MG63 (cell line): ENCODE measurements around the gene OR2F1. TPM values are rescaled to one million over a fixed set of nuclear protein-coding genes. Genes with fewer than 3 reads are reported as not detected.

Experiments
- DNase-seq: peaks from one replicate; pipeline ENCODE4 v3.0.0-alpha.2; 2020
- H3K27me3 ChIP-seq: fragments of 250-450 bp; sonication (Bioruptor Pico); 2 replicates; pipeline ENCODE4 v1.5.1; 2020; ENCODE audit warnings: mild to moderate bottlenecking, moderate library complexity
- H3K36me3 ChIP-seq: fragments of 250-450 bp; sonication (Bioruptor Pico); 2 replicates; pipeline ENCODE4 v1.5.1; 2020; ENCODE audit warnings: mild to moderate bottlenecking, moderate library complexity
- H3K4me3 ChIP-seq: fragments of 250-450 bp; sonication (Bioruptor Pico); 2 replicates; pipeline ENCODE4 v1.5.1; 2020; ENCODE audit warnings: mild to moderate bottlenecking, moderate library complexity
- H3K9me3 ChIP-seq: fragments of 250-450 bp; sonication (Bioruptor Pico); 2 replicates; pipeline ENCODE4 v1.5.1; 2020; ENCODE audit warnings: mild to moderate bottlenecking, moderate library complexity
- total RNA-seq: library from RNA; depleted of rRNA; stranded (reverse); fragments of >200 nt; shearing (Covaris generic); gene quantifications from 2 replicates; pipeline ENCODE4 v1.2.3, GENCODE V29; 2014; ENCODE audit warnings: low replicate concordance

Gene OR2F1
- total RNA-seq, 1 experiment from 2014 or later = 0.49 TPM

DNA sequence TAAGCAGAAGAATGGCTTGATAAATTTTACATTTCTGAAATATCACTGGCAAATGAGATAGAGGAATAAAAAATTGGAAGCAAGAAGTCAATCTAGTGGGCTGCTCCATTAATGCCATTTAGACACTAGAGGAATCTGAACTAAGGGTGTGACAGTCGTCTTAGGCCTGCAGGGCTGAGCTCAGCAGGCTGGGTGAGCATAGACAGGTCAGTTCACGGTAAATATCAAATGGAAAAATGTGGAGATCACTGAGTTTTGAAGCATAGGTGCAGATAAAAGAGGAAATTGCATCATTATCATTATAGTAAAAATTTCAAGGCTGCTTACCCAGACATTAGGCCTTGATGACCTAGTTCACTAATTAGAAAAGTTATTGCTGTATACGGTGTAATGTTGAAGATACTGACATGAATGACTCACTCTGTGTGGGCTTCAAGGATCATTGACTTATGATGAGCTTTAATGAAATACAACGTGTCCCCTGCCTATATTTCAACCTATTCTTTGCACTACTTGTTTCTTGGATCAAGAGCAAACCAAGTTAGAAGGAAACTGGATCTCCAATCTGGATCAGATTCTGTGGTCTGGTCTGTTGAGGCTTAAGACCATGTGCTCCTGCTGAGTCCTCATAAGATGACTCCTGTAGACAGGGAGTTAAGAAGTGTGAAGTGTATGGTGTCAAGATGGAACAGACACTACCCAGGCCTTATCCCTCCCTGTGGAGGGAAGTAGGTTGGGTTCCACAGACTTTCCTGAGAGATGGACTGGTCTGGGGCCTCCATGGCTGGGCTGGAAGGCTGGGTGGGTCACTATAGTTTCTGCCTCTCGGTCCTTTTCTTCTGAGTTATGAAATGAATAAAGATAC lies 16.0 kb upstream of the OR2F1 start:
- H3K4me3 ChIP-seq = no peak overlapping the region
- no peak for DNase-seq
- H3K27me3 ChIP-seq = no peaks in the 10 kb centered on the region
- no peaks in the 10 kb centered on the region for H3K9me3 ChIP-seq
- no peaks in the 10 kb centered on the region for H3K36me3 ChIP-seq

GRCh38 chr7:143945423-143945822 lies 9.2 kb upstream of the OR2F1 start:
- no peak for DNase-seq
- Histone ChIP-seq H3K9me3 (peaks cover 14% of the 10 kb centered on the region; the same call in 1 of the 2 replicates), H3K4me3 (no peak overlapping the region), H3K36me3 (no peaks in the 10 kb centered on the region), H3K27me3 (no peaks in the 10 kb centered on the region)

DNA sequence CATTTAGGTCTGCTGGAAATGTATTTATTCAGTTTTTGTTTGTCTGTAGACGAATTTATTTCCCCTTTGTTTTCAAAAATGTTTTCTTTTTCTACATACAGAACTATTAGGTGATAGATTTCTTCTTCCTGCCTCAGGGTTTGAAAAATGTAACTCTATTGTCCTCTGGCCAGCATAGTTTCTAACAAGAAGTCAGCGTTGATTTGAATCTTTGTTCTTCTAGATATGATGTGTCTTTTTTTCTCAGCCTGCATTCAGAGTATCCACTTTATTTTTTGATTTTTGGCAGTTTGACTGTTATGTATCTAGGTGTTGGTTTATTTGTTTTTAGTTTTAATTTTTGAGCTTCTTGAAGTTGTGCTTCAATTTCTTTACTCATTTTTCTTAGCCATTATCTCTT lies 7.5 kb upstream of the OR2F1 start:
- DNase-seq = no peak
- H3K27me3 ChIP-seq = no peaks in the 10 kb centered on the region
- peaks cover 14% of the 10 kb centered on the region; the same call in 1 of the 2 replicates for H3K9me3 ChIP-seq
- H3K4me3 ChIP-seq = no peak overlapping the region
- H3K36me3 ChIP-seq = no peaks in the 10 kb centered on the region

DNA sequence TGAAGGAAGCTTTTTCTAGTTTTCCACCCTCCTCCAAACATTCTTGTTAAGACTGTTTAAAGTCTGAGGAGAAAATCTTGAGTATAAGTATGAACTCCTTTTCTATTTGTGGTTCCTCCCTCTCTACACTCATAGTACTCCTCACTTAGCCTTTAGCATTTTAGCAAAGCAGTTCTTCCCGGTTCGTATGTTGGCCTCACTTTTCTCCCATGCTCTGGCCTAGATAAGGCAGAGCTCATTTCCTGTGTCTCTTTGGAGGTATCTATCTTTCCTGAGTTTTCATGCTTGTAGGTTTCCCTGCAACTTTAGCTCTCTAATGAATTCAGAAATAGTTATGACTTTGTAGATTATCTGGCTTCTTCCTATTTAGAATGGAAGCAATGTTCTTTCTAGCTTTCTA lies 5.9 kb upstream of the OR2F1 start:
- Histone ChIP-seq H3K36me3 (no peaks in the 10 kb centered on the region), H3K9me3 (peaks cover 14% of the 10 kb centered on the region; the same call in 1 of the 2 replicates), H3K4me3 (no peak overlapping the region), H3K27me3 (no peaks in the 10 kb centered on the region)
- DNase-seq = no peak

GRCh38 chr7:143953421-143953820 lies 1.2 kb upstream of the OR2F1 start:
- peak; percentile 9 for DNase-seq

DNA sequence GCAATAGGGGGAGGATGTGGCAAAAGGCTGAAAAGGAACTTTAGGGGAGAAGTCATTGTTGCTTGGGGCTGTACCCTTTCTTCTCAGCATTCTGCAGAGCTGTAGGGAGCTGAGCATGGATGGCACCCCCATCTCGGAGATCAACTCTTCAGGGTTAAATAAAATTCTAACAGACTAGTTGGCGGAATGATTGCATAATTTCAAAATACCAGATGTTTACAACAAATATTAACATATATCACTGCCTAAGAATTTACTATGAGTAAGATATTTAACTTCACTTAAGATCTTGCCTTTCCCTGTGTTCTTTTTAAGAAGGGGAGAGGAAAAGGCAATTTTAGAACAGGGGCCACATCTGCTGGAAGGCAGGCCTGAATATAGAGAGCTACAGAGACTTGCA lies 509 bp upstream of the OR2F1 start:
- no peaks in the 10 kb centered on the region for H3K36me3 ChIP-seq
- DNase-seq = peak; percentile 13
- no peaks in the 10 kb centered on the region for H3K27me3 ChIP-seq
- no peak overlapping the region for H3K4me3 ChIP-seq
- H3K9me3 ChIP-seq = no peaks in the 10 kb centered on the region

More at GRCh38 chr7:143953421-143953820, 1.2 kb upstream of the OR2F1 start:
- H3K9me3 ChIP-seq = 0 out of 2 replicates have a peak, but pooled peaks cover 2% of the 10 kb centered on the region
- no peaks in the 10 kb centered on the region for H3K27me3 ChIP-seq
- no peaks in the 10 kb centered on the region for H3K36me3 ChIP-seq
- H3K4me3 ChIP-seq = no peak overlapping the region

DNA sequence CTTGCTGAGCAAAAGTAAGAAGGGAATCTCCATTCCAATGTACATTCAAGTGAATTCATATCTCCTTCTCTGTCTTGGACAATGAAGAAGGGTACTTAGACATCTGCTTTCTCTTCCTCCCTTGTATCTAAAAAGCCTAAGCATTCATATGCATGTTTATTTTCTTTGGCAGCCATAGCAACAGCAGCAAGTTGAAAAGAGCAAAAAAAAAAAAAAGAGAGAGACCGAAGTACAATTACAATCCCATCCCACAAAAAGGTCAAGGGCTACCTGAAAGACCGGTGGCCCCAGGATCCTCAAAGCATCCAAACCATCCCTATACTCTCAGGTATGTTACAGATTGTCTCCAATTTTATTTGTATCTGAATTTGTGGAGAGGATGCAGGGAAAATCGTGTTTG lies 4.1 kb downstream of the OR2F1 start:
- DNase-seq = no peak

DNA sequence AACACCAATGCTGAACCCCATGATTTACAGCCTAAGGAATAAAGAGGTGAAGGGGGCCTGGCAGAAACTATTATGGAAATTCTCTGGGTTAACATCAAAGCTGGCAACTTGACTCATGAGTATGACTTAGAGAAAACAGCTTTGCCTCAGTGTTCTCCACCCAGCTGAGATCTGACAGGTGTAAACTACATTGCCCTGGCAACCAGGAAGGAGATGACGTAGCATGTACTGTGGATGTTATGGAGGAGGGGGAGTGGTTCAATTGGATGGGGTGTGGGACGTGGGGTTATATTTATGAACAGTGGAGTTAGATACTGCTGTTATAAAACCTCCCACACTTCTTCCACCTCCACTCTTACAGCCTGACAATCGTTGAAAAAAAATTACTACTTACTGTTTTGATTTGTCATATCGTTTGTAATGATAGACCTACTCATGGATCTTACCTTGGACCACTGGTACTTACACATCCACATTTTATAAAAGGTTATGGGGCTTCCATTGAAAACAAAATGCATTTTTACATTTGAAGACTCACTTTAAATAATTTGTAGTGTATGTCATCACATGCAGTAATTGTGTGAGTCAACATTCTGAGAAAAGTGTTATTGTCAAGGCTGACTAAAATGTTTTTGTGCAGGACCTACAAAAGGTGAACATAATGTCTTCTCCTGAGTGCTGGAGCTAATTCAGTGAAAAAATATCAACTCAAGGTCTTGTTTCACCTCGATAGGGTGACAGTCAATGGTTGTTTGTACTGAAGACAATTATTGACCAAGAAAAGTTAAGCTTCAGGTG lies 6.4 kb downstream of the OR2F1 start:
- Histone ChIP-seq H3K27me3 (no peaks in the 10 kb centered on the region), H3K4me3 (no peak overlapping the region), H3K36me3 (no peaks in the 10 kb centered on the region), H3K9me3 (no peaks in the 10 kb centered on the region)
- DNase-seq = no peak

More for the DNA sequence above, 4.1 kb downstream of the OR2F1 start:
- Histone ChIP-seq H3K36me3 (no peaks in the 10 kb centered on the region), H3K9me3 (no peaks in the 10 kb centered on the region), H3K27me3 (no peaks in the 10 kb centered on the region), H3K4me3 (no peak overlapping the region)

- Histone ChIP-seq H3K4me3 (no peak overlapping the region), H3K27me3 (no peaks in the 10 kb centered on the region), H3K9me3 (no peaks in the 10 kb centered on the region), H3K36me3 (no peaks in the 10 kb centered on the region)
- no peak for DNase-seq
Observed at GRCh38 chr7:143965280-143965679, 10.6 kb downstream of the OR2F1 start.

DNA sequence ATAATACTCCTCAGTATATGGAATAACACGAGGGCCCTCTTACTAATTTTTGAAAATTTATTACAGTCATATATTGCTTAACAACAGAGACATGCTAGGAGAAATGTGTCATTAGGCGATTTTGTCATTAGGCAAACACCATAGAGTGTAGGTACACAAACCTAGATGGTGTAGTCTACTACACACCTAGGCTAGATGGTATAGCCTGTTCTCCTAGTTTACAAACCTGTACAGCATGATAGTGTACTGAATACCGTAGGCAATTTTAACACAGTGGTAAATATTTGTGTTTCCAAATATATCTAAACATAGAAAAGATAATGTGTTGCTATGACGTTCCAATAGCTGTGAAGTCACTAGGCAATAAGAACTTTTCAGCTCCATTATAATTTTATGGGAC lies 12.8 kb downstream of the OR2F1 start:
- Histone ChIP-seq H3K9me3 (peaks cover 2% of the 10 kb centered on the region; the same call in 1 of the 2 replicates), H3K36me3 (no peaks in the 10 kb centered on the region), H3K4me3 (no peak overlapping the region), H3K27me3 (no peaks in the 10 kb centered on the region)
- DNase-seq = no peak

DNA sequence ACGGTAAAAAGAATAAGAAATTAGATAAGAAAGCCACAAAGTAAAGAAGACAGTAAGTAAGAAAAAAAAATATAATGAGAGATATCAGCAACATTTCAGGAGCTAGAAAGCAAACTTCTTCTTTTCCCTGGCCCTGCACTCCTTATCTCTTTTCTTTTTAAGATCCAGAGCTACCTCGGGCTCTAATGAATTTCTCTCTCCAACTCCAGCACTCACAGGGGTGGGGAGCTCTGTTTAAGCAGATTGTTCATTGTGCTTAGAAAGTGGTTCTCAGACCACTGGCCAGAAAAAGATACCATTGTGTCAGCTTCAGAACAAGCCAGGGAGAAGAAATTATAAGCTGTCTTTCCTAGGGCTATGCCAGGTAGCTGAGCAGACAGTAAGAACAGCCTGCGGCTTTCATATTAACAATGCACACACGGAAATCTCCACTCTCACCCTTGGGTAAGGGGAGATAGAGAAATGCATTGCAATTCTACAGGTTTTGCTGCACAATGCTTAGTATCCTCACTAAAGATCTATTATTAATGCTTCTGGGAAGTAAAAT lies 19.3 kb downstream of the OR2F1 start:
- peaks cover 2% of the 10 kb centered on the region; the same call in 1 of the 2 replicates for H3K9me3 ChIP-seq
- no peak overlapping the region for H3K4me3 ChIP-seq
- no peaks in the 10 kb centered on the region for H3K36me3 ChIP-seq
- H3K27me3 ChIP-seq = no peaks in the 10 kb centered on the region
- no peak for DNase-seq

- no peak for DNase-seq
- peaks cover 2% of the 10 kb centered on the region; the same call in 1 of the 2 replicates for H3K9me3 ChIP-seq
- H3K27me3 ChIP-seq = no peaks in the 10 kb centered on the region
- H3K4me3 ChIP-seq = no peak overlapping the region
- H3K36me3 ChIP-seq = no peaks in the 10 kb centered on the region
Observed at GRCh38 chr7:143974459-143974858, 19.8 kb downstream of the OR2F1 start.

GRCh38 chr7:143975617-143976016 lies 21.0 kb downstream of the OR2F1 start:
- no peaks in the 10 kb centered on the region for H3K36me3 ChIP-seq
- H3K4me3 ChIP-seq = no peak overlapping the region
- DNase-seq = no peak
- H3K9me3 ChIP-seq = peaks cover 2% of the 10 kb centered on the region; the same call in 1 of the 2 replicates
- H3K27me3 ChIP-seq = no peaks in the 10 kb centered on the region

GRCh38 chr7:143978585-143978984 lies 23.9 kb downstream of the OR2F1 start:
- no peaks in the 10 kb centered on the region for H3K27me3 ChIP-seq
- DNase-seq = no peak

GRCh38 chr7:143979359-143979758 lies 24.7 kb downstream of the OR2F1 start:
- Histone ChIP-seq H3K36me3 (no peaks in the 10 kb centered on the region), H3K27me3 (no peaks in the 10 kb centered on the region), H3K9me3 (no peaks in the 10 kb centered on the region), H3K4me3 (no peak overlapping the region)
- no peak for DNase-seq

More at GRCh38 chr7:143978585-143978984, 23.9 kb downstream of the OR2F1 start:
- Histone ChIP-seq H3K36me3 (no peaks in the 10 kb centered on the region), H3K4me3 (no peak overlapping the region), H3K9me3 (no peaks in the 10 kb centered on the region)

DNA sequence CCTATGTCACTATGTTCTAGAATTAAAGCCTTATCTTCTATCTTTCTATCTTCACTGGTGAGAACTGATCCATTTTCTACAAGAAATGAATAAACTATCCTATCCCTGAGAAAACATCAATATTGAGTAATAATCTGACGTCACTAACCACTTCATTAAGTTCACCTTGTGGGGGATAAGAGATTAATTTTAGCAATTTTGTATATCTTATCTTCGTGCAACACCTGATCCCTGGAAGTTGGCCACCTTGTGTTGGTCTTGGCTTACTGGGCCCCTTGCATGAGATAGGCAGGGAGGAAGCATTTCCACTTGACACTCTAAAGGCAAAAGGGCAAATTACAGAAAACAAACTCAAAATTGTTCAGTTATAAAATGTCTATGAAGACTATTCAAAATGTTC lies 25.4 kb downstream of the OR2F1 start:
- Histone ChIP-seq H3K36me3 (no peaks in the 10 kb centered on the region), H3K27me3 (no peaks in the 10 kb centered on the region), H3K9me3 (no peaks in the 10 kb centered on the region), H3K4me3 (no peak overlapping the region)
- DNase-seq = no peak
